A673 (cell line): Measurements from ENCODE around the gene ALPP. TPM values are rescaled to one million over a fixed set of nuclear protein-coding genes. Genes with fewer than 3 reads are reported as not detected.

Source experiments
- BruUV-seq: library from RNA; stranded (reverse); fragments of 400-500 nt; replicated peaks from 2 replicates; lab custom pipeline; 2021; lab: Mats Ljungman, UMichigan
- CTCF ChIA-PET: fragments of 300-600 bp; sonication (Branson Sonifier 250); formaldehyde crosslinking; loops from one replicate; lab custom pipeline; 2022; ENCODE audit warnings: antibody characterized with exemption; lab: Charles Lee
- POLR2A ChIA-PET: fragments of 300-600 bp; sonication (Branson Sonifier 250); formaldehyde crosslinking; loops from one replicate; lab custom pipeline; 2022; ENCODE audit warnings: antibody characterized with exemption; ENCODE audit not compliant: low non-redundant PET; lab: Charles Lee
- DNase-seq: peaks from one replicate; pipeline ENCODE4 v3.0.0-alpha.2; 2015; ENCODE audit warnings: low spot score
- H3K27ac ChIP-seq: fragments of 200-600 bp; sonication (generic); 2 replicates; pipeline ENCODE4 v1.5.1; 2016; ENCODE audit warnings: mixed run types, low read depth, mild to moderate bottlenecking, mixed read lengths, antibody characterized with exemption, low read length; ENCODE audit not compliant: poor library complexity, severe bottlenecking
- H3K27me3 ChIP-seq: fragments of 200-600 bp; sonication (generic); replicated peaks from 2 replicates; pipeline ENCODE4 v1.6.1; 2017; ENCODE audit warnings: mixed run types, low read depth, mild to moderate bottlenecking, mixed read lengths, antibody characterized with exemption, low read length; ENCODE audit not compliant: insufficient read depth, poor library complexity
- H3K36me3 ChIP-seq: fragments of 200-600 bp; sonication (generic); 2 replicates; pipeline ENCODE4 v1.6.1; 2016; ENCODE audit warnings: mixed run types, mild to moderate bottlenecking, mixed read lengths, antibody characterized with exemption, low read length; ENCODE audit not compliant: insufficient read depth, poor library complexity, severe bottlenecking
- H3K4me1 ChIP-seq: fragments of 200-600 bp; sonication (generic); 2 replicates; pipeline ENCODE4 v1.6.1; 2017; ENCODE audit warnings: mixed run types, mild to moderate bottlenecking, mixed read lengths, antibody characterized with exemption, low read length; ENCODE audit not compliant: insufficient read depth, poor library complexity, severe bottlenecking
- H3K4me3 ChIP-seq: fragments of 200-600 bp; sonication (generic); 2 replicates; pipeline ENCODE4 v1.5.1; 2016; ENCODE audit warnings: low read depth, mixed run types, mild to moderate bottlenecking, mixed read lengths, low read length; ENCODE audit not compliant: poor library complexity, severe bottlenecking
- H3K9me3 ChIP-seq: fragments of 200-600 bp; sonication (generic); 2 replicates; pipeline ENCODE4 v1.6.1; 2016; ENCODE audit warnings: mixed run types, low read depth, mild to moderate bottlenecking, mixed read lengths, antibody characterized with exemption, low read length; ENCODE audit not compliant: poor library complexity, severe bottlenecking
- EZH2 ChIP-seq: fragments of 200-600 bp; sonication (generic); IDR thresholded peaks from 2 replicates; pipeline ENCODE4 v1.6.1; 2017; ENCODE audit warnings: borderline replicate concordance, low read depth, mild to moderate bottlenecking, mixed read lengths, antibody characterized with exemption, low read length; ENCODE audit not compliant: poor library complexity, severe bottlenecking
- intact Hi-C: fragments of 100-400 bp; cut with micrococcal nuclease; formaldehyde crosslinking; loops from one replicate; pipeline ENCODE4 v1.10.0; 2022; ENCODE audit not compliant: unreplicated experiment
- total RNA-seq: library from RNA; stranded (reverse); gene quantifications from 2 replicates; pipeline ENCODE4 v1.2.3, GENCODE V29; 2021
- TF ChIP-seq, protein P1 (sequence below): fragments of 300-800, 200-600 bp; sonication (generic); conservative IDR thresholded peaks from 2 replicates; pipeline ENCODE4 v1.5.1; 2017; ENCODE audit warnings: low read depth, mild to moderate bottlenecking, antibody characterized with exemption, low read length, moderate library complexity, mixed read lengths

The ALPP gene
- total RNA-seq, 1 experiment from 2014 or later, result not detected

DNA sequence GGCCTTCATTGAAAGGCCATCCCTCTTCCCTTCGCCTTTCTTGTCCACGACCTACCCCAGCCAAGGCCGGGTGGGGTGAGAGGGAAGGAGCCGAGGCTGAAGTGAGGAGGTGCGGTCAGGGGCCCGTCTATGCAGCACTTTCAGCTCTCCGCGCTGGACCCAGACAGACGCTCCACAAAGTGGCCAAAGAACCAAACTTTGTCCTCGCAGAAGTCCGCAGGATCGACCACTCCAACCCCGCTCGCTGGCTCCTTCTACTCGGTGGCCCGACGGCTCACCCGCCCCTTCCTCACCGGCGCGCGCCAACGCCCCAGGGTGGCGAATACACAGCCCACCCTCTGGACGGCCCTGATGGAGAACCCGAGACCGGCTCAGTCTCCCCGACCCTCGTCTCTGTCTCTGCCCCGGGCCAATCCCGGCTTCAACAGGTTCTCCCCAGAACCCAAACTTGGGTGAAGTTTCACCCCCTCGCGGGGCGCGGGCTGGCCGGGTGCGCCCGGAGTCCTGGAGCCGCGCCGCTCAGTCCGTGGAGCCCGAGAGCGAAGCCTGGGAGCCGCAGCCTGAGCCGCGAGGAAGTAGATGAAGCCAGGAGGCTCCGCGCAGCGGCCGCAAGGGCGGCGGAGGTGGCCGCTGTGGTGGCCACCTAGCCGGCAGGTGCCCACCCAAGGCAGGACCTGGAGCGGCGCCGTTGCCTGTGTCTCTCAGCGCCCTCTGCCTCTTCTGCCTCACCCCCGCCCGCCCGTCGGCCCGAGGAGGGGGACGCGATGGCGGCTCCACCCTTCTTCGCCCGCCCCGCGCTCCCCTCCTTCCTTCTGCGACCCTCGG, 26.7 kb upstream of the ALPP start:
- ChIA-PET POLR2A (no interaction called here), CTCF (no interaction called here)
- Histone ChIP-seq H3K27ac (no peak overlapping the region), H3K4me3 (no peak overlapping the region), H3K36me3 (no peaks in the 10 kb centered on the region), H3K9me3 (no peaks in the 10 kb centered on the region), H3K27me3 (peaks cover 51% of the 10 kb centered on the region), H3K4me1 (no peaks in the 10 kb centered on the region)
- intact Hi-C loops, result no loop called here
- TF ChIP-seq EZH2, result peak; percentile 84
- TF ChIP-seq, protein P1, sequence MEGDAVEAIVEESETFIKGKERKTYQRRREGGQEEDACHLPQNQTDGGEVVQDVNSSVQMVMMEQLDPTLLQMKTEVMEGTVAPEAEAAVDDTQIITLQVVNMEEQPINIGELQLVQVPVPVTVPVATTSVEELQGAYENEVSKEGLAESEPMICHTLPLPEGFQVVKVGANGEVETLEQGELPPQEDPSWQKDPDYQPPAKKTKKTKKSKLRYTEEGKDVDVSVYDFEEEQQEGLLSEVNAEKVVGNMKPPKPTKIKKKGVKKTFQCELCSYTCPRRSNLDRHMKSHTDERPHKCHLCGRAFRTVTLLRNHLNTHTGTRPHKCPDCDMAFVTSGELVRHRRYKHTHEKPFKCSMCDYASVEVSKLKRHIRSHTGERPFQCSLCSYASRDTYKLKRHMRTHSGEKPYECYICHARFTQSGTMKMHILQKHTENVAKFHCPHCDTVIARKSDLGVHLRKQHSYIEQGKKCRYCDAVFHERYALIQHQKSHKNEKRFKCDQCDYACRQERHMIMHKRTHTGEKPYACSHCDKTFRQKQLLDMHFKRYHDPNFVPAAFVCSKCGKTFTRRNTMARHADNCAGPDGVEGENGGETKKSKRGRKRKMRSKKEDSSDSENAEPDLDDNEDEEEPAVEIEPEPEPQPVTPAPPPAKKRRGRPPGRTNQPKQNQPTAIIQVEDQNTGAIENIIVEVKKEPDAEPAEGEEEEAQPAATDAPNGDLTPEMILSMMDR, result no peak
- no TSS peak for BruUV-seq
- no peak for DNase-seq

DNA sequence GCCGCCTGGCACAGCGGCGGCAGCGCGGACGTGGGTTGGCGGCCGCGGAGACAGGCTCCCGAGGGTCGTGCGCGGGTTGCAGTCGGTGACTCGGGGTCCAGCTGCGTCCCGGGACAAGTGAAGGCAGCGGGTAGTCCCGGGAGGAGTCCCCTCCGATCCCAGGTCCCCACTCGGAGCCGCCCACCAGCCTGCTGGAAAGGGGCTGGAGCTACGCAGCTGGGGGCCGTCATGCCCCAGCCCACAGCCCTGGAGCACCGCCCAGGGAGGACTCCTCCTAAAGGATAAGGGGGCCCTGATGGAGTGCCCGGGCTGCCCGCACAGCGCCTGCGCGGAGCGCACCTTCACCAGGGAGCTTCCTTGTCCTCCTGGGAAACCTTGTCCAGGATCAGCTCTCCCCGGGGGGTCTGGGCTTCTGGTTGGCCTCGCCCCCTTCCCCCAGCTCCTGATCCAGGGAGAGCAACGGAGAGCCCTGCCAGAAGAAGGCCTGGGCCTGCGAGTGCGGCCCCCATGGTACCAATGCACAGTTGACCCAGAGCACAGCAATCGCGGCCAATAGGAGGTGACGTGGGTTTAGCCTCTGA, 25.9 kb upstream of the ALPP start:
- Histone ChIP-seq H3K4me1 (no peaks in the 10 kb centered on the region), H3K27ac (no peak overlapping the region), H3K36me3 (no peaks in the 10 kb centered on the region), H3K27me3 (peaks cover 51% of the 10 kb centered on the region), H3K4me3 (no peak overlapping the region), H3K9me3 (no peaks in the 10 kb centered on the region)
- TF ChIP-seq, protein P1, result no peak
- TF ChIP-seq EZH2, result no peak
- CTCF ChIA-PET, result no interaction called here
- no TSS peak for BruUV-seq
- no peak for DNase-seq
- intact Hi-C loops, result no loop called here
- POLR2A ChIA-PET, result no interaction called here

DNA sequence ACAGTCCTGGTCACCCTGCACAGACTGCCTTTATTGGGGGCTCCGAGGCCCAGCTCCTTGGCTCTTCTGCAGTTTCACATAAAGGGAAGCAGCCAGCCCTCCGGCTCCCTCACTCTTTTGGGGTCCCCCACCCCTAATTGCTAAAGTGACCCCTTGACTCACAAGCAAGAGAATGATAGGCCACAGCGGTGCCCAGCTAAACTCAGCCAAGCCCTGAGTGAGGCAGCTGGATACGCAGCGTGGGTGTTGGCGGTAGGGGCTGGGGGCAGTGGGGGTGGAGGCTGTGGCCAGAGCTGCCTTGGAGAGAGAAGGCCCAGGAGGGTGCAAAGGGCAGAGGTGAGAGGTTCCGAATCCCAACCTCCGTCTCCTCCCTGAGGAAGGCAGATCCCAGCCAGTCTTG, 25.5 kb upstream of the ALPP start:
- ChIA-PET POLR2A (no interaction called here), CTCF (no interaction called here)
- Histone ChIP-seq H3K4me1 (no peaks in the 10 kb centered on the region), H3K36me3 (no peaks in the 10 kb centered on the region), H3K27me3 (peaks cover 51% of the 10 kb centered on the region), H3K9me3 (no peaks in the 10 kb centered on the region), H3K27ac (no peak overlapping the region), H3K4me3 (no peak overlapping the region)
- TF ChIP-seq, protein P1, result no peak
- intact Hi-C loops, result no loop called here
- no TSS peak for BruUV-seq
- DNase-seq, result no peak
